COR-L47 (cell line): ENCODE results near the gene GLTP.

Experiments used
- DNase-seq: peaks from one replicate; lab custom pipeline; 2025; lab: John Stamatoyannopoulos, UW

The GLTP gene

GRCh38 chr12:109842021-109842420, 38.3 kb downstream of the GLTP start:
- no peak for DNase-seq

- DNase-seq, result no peak
These were observed 39.0 kb downstream of the GLTP start for GRCh38 chr12:109841356-109841755.

GRCh38 chr12:109840305-109841074, 39.9 kb downstream of the GLTP start:
- DNase-seq, result peak; percentile 59

GRCh38 chr12:109839444-109839843, 40.9 kb downstream of the GLTP start:
- no peak for DNase-seq

GRCh38 chr12:109836916-109837315, 43.4 kb downstream of the GLTP start:
- no peak for DNase-seq

GRCh38 chr12:109835827-109836226, 44.5 kb downstream of the GLTP start:
- DNase-seq, result no peak

GRCh38 chr12:109833307-109834189, 46.8 kb downstream of the GLTP start, which contains the start of gene TRPV4:
TRPV4 (minus strand) TSS chr12:109833398; CDS start chr12:109814796, 18,602 bp downstream.
- DNase-seq, result no peak

- DNase-seq, result no peak
These were observed 47.6 kb downstream of the GLTP start for GRCh38 chr12:109832541-109833306.

GRCh38 chr12:109831929-109832328, 48.4 kb downstream of the GLTP start:
- DNase-seq, result no peak

GRCh38 chr12:109831365-109831764, 49.0 kb downstream of the GLTP start:
- DNase-seq, result no peak

GRCh38 chr12:109830718-109831117, 49.6 kb downstream of the GLTP start:
- no peak for DNase-seq

- DNase-seq, result no peak
These were observed 50.1 kb downstream of the GLTP start for GRCh38 chr12:109830267-109830666.

- DNase-seq, result no peak
These were observed 50.7 kb downstream of the GLTP start for GRCh38 chr12:109829667-109830066.

GRCh38 chr12:109828754-109829511, 51.4 kb downstream of the GLTP start:
- DNase-seq, result no peak

GRCh38 chr12:109827566-109828550, 52.5 kb downstream of the GLTP start:
- DNase-seq, result no peak

GRCh38 chr12:109827080-109827479, 53.3 kb downstream of the GLTP start:
- DNase-seq, result no peak

GRCh38 chr12:109824731-109825130, 55.6 kb downstream of the GLTP start:
- no peak for DNase-seq

GRCh38 chr12:109822951-109823411, 57.4 kb downstream of the GLTP start:
- peak; percentile 24 for DNase-seq

GRCh38 chr12:109822416-109822815, 57.9 kb downstream of the GLTP start:
- no peak for DNase-seq

GRCh38 chr12:109821968-109822367, 58.4 kb downstream of the GLTP start:
- no peak for DNase-seq
